Cardiac septum (tissue), 1 donor: ENCODE measurements around the gene SPON2. TPM values are rescaled to one million over a fixed set of nuclear protein-coding genes. Genes with fewer than 3 reads are reported as not detected.
"Not testable (repeated sequence)": the region's sequence is repeated elsewhere in the genome, so short reads cannot be mapped to it uniquely, and the experiment has no call there.

Experiments
- DNase-seq: peaks from one replicate; pipeline ENCODE4 v3.0.0-alpha.2; 2020; ENCODE audit warnings: low spot score
- intact Hi-C: fragments of 100-400 bp; cut with DNase I; formaldehyde crosslinking; loops from one replicate; pipeline ENCODE4 v1.14.0; 2022
- total RNA-seq: library from RNA; stranded (reverse); fragmentation: NEBNext Ultra II Directional; extraction: Animal tissue kit (Norgen Biotek cat#: 25700); gene quantifications from one replicate; pipeline ENCODE4 v1.2.1, GENCODE V29; 2021
- donor health status: DM: no; HTN: no; CAD: no.

Gene SPON2
- total RNA-seq, 1 donor from 2014 or later, result 19.8 TPM

DNA sequence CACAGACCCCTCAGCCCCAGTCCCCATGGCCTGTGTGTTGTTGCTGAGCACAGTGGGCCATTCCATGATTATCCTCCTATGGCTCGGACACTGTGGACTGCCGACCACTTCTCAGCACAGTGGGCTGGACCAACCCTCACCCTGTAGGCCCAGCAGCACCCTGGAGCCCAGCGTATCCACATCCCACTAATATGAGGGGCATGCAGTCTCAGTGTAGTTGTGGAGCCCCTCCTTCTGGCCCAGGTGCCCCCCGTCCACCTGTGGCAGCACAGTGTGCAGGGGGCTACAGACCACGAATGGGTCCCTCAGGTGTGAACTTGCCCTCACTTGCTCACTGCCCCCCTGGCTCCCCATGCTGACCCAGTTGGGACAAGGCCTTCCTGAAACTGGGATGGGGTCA, 7.9 kb downstream of the SPON2 start:
- peak; percentile 69 for DNase-seq
- intact Hi-C loops, result no loop called here

DNA sequence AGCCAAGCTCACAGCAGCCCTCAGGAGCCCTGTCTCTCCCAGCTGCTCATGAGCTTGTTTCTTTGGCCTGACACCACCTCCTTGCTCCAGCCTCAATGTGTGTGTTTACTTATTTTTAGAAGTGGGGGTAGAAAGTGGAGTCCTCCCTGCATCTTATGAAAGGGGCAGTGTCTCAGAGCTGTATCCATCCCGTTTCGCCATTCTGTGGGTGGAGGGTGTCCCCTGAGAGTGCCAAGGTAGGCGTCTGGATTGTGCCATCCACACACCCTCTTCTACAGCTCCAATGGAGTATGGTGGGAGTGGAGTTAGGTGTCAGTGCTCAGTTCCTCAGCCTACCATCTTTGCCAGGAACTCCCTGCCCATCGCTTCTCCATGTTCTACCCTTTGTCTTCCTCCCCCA, 8.3 kb downstream of the SPON2 start:
- intact Hi-C loops, result no loop called here
- DNase-seq, result no peak

DNA sequence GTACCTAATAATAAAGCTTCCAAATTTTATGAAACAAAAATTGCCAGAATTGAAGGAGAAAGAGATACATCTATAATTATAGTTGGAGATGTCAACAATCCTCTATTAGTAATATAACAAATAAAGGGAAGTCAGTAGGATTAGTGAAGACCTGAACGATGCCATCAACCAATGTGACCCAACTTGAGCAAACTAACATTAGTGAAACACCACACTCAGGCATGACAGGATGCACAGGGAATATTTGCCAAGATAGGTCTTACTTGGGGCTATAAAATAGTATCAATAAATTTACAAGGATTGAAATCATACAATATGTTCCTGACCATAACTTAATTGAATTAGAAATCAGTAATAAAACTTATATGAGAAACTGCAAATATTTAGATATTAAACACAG, 12.0 kb downstream of the SPON2 start:
- intact Hi-C loops, result no loop called here
- DNase-seq, result no peak

- DNase-seq, result no peak
- intact Hi-C loops, result no loop called here
Measured at GRCh38 chr4:1156069-1156468, 16.3 kb downstream of the SPON2 start.

DNA sequence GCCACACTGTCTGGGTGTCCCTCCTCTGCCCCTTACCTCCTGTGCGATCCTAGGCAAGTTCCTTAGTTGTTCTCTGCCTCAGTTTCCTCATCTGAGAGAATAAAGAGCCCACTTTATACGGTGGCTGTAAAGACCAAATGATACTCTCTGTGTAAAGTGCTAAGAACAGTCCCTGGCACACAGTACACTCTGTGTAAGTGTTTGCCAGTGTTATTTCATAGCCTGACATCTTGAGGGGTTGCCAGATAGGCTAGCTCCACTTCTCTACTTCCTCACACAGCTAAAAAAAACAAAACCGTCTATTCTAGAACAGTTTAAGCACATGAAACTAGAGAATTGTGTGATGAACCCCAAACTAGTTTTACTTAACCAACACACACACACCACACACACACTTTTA, 17.1 kb downstream of the SPON2 start:
- intact Hi-C loops, result no loop called here
- DNase-seq, result no peak

- intact Hi-C loops, result no loop called here
- peak; percentile 70 for DNase-seq
Measured at GRCh38 chr4:1154523-1155182, 17.7 kb downstream of the SPON2 start.

DNA sequence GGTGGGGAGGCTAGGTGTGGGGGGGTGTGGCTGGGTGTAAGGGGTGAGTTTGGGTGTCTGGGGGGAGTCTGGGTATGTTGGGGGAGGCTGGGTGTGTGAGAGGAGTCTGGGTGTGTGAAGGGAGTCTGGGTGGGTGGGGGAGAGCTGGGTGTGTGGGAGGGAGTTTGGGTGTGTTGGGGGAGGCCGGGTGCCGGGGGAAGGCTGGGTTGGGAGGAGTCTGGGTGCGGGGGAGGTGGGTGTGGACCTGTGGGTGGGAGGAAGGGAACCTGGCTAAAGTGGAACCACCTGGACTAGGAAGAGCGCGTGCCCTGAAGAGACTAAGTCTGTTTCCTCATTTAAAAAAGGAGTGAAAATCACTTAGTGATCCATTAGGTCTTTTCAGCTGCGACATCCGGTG, 18.3 kb downstream of the SPON2 start:
- intact Hi-C loops, result no loop called here
- DNase-seq, result no peak

DNA sequence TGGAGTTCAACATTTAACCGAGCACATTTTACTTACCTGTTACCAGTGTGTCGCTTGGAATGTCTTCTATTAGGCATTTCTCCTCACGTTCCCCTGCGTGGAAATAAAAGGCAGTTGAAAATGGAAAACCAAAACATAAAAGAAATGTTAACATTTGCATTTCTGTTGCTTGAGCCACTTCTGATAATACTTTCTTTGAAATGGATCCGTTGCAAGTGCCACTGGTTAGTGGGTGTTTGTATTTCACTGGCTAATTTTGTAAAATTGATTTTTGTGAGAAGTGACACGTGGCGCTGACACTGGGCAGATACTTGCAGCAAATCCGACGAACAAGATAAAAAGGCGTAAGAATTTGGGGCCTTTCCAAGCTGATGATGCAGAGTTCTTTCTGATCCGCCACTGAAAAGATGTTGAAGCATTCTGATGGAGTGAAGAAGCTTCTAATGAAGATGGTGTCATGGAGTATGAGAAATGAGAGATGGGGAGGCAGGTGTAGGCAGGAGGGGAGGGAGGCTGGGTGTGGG, 18.8 kb downstream of the SPON2 start:
- intact Hi-C loops, result no loop called here
- no peak for DNase-seq

DNA sequence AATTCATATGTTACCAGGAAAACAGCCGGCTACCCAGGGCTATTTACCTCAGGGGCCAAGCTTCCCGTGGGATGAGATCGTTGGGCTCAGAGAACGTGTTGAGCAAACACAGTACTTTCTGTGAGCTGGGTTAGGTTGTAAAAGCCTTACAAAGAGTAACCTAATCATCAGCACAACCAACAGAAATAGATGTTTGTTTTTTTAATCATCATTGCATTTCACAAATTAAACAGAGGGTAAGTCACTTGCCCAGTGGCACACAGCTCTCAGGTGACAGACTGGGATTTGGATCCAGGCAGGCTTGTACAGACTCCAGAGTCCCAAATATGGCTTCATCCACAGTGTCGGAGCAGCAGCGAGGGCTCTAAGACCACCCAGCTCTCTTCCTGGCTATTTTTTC, 20.1 kb downstream of the SPON2 start:
- intact Hi-C loops, result no loop called here
- no peak for DNase-seq

GRCh38 chr4:1151541-1151940, 20.8 kb downstream of the SPON2 start:
- DNase-seq, result no peak
- intact Hi-C loops, result no loop called here

- no peak for DNase-seq
- intact Hi-C loops, result no loop called here
Measured at GRCh38 chr4:1150875-1151274, 21.5 kb downstream of the SPON2 start.

- intact Hi-C loops, result no loop called here
- DNase-seq, result no peak
Measured at GRCh38 chr4:1139860-1140259, 32.5 kb downstream of the SPON2 start.

- no peak for DNase-seq
- intact Hi-C loops, result no loop called here
Measured at GRCh38 chr4:1137850-1138249, 34.5 kb downstream of the SPON2 start.

- intact Hi-C loops, result no loop called here
- no peak for DNase-seq
Measured at GRCh38 chr4:1137063-1137776, 35.2 kb downstream of the SPON2 start.

DNA sequence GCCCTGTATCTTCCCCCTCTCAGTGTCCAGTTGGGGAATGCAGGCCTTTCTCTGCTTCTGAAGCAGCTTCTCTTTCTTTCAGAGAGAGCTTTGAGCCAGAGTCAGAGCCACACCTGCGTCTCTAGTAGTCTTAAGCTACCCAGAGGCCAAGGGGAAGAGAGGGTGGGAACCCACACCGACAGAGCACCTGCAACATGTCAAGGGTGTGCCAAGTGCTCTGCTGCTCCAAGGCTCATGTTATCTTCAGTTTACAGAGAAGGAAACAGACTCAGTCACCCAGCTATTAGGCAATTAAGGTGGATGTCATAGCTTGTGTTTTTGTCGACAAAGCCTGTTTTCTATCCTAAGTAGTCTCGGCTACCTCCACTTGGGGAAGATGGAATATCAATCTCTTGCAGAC, 36.3 kb downstream of the SPON2 start:
- no peak for DNase-seq

DNA sequence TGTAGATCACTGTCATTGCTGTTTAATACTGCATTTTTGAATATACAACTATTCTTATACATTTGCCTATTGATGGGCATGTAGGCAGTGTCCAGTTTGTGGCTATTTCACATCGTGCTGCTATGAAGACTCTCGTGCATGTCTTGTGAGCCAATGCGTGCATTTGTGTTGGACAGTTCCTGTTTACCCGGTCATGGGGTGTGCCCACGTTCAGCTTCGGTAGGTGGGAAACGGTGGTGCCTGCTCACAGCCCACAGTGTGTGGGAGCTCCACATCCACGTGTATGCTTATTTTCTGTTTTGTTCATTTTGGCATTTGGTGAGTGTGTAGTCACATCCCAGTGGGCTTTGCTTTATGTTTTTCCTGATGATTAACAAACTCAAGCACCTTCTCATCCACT, 39.4 kb downstream of the SPON2 start:
- no peak for DNase-seq
- intact Hi-C loops, result no loop called here

More for the DNA sequence above, 36.3 kb downstream of the SPON2 start:
- intact Hi-C loops, result no loop called here

DNA sequence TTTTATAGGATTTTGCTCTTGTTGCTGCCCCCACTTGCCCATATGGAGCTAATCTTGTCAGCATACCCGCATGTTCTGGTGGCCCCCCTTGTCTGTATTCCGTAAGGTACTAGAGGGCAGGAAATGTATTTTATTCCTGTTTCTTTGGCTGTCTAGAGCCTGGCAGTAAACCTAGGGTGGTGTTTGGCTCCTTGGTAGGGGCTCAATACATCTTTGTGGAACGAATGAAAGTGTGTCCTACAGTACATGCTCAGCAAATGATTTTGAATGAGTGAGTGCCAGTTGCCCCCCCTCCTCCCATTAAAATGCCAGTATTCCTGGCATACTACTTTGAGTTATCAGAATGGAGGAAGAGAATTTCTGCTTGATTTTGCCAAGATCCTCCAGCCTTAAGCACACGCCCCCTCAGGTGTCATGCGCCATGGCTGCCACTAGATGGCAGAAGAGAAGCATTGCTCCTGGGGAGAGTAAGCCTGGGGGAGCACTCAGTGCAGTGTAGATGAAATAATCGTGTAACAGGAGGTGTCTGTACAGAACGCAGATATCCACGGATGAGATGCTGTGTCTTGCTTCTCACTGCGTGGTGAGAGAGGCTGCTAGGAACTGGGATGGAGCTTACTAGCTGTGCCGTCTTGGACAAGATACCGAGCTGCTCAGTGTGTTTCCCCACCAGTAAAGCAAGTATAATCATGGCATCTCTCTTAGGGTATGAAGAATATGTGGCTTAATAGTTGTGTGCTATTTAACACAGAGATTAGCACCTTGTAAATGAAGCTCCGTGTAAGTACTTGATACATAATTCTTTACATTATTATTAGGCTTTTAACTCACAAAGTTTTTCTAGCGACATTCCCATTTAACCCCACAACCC, 41.8 kb downstream of the SPON2 start:
- no peak for DNase-seq
- intact Hi-C loops, result loop anchor here (2.0 kb wide), 1 partner anchor 138 kb away; no protein-coding TSS in a partner anchor

DNA sequence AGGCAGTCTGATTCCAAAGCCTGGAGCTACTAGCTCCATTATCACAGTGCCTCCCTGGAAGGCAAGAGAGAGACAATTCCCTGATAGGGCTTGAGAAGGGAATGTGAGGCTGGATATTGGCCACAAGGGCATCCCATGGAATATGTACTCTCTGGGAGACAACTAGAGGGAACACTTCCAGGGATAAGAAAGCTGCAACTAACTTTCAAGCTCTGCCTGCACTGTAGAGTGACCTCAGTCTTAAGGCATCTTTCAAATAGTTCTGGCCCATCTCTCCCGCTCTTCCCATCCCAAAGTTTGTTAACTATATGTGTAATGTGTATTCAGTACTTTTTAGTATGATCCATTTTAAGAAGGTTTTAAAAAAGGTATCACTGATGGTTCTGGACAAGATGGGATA, 45.9 kb downstream of the SPON2 start:
- no peak for DNase-seq
- intact Hi-C loops, result no loop called here

- intact Hi-C loops, DNase-seq: not testable (repeated sequence)
Measured at GRCh38 chr4:1125466-1125865, 46.9 kb downstream of the SPON2 start.

- intact Hi-C loops, result no loop called here
- no peak for DNase-seq
Measured at GRCh38 chr4:1124818-1125217, 47.6 kb downstream of the SPON2 start.
